Mesothelial cell of epicardium (in vitro differentiated cells): Measurements from ENCODE around the gene GTF3C5. TPM values are rescaled to one million over a fixed set of nuclear protein-coding genes. Genes with fewer than 3 reads are reported as not detected.

Experiments used
- DNase-seq, 2 experiments: peaks; one replicate each; pipeline ENCODE4 v3.0.0; 2021; ENCODE audit warnings: low spot score in 2 of 2; ENCODE audit not compliant: unreplicated experiment in 2 of 2
- H3K27ac Mint-ChIP-seq: 2 replicates; pipeline ENCODE4 v1.8.0; 2021; ENCODE audit warnings: mixed read lengths
- H3K27me3 Mint-ChIP-seq: 2 replicates; pipeline ENCODE4 v1.8.0; 2021; ENCODE audit warnings: low read depth, mixed read lengths
- H3K36me3 Mint-ChIP-seq: 2 replicates; pipeline ENCODE4 v1.8.0; 2021; ENCODE audit warnings: mixed read lengths
- H3K4me1 Mint-ChIP-seq: 2 replicates; pipeline ENCODE4 v1.8.0; 2021; ENCODE audit warnings: mixed read lengths
- H3K4me3 Mint-ChIP-seq: 2 replicates; pipeline ENCODE4 v1.8.0; 2021; ENCODE audit warnings: mild to moderate bottlenecking, moderate library complexity, mixed read lengths
- H3K9me3 Mint-ChIP-seq: 2 replicates; pipeline ENCODE4 v1.8.0; 2021; ENCODE audit warnings: mixed read lengths
- total RNA-seq: library from RNA; stranded (reverse); gene quantifications from 3 replicates; pipeline ENCODE4 v1.2.1, GENCODE V29; 2021
- TF ChIP-seq, protein P1 (sequence below): fragments of 200-600 bp; sonication (generic); IDR thresholded peaks from one replicate; pipeline ENCODE4 v1.5.0; 2021; ENCODE audit warnings: antibody characterized with exemption; ENCODE audit not compliant: unreplicated experiment

Gene GTF3C5
- total RNA-seq, 1 donor from 2014 or later, result 80.0 TPM

DNA sequence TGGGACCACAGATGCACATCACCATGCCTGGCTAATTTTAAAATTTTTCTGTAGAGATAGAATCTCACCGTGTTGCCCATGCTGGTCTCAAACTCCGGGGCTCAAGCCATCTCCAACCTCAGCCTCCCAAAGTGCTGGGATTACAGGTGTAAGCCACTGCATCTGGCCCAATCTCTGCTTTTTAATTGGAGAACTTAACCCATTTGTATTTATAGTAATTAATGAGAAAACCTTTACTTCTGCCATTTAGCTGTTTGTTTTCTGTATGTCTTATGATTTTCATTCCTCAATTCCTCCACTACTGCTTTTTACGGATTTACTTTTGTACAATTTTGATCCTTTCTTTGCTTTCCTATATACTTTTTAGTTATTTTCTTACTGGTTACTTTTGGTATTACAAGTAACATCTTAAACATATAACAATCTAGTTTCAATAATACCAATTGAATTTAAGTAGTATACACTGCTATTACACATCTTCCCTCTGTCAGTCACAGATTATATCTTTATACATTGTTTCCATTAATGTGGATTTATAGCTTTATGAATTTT lies 64.1 kb downstream of the GTF3C5 start:
- H3K4me1 Mint-ChIP-seq, result no peaks in the 10 kb centered on the region

DNA sequence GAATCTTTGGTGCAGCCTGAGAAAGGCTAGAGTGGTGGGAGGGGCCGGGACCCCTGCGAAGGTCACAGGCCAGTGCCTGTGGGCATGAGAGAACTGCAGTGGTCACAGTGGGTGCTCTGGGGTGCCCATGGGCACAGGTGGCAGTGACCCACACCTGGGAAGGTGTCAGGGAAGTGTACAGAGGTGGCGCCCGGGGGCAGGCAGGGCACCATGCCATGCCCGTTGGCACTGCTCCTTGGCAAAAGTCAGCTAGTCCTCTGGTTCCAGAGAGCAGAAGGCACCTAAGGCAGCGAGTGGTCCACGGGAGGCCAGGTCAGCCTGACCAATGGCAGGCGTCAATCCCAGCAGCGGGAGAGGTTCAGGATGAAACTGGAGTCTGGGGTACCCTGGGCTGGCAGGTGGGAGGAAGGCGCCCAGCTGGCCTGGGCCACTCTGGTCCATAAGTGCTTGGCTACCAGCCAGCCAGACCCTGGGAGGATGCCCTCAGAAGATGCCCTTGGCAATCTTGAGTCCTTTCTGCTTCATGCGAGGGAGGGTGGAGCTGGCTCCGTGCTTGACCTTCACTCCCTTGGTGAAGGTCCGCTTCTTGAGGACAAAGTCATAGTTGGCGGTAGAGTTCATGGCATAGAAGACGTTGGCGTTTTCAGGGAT lies 67.4 kb downstream of the GTF3C5 start:
- no peaks in the 10 kb centered on the region for H3K4me1 Mint-ChIP-seq

More for the DNA sequence above, 64.1 kb downstream of the GTF3C5 start:
- Mint-ChIP-seq H3K27me3 (no peaks in the 10 kb centered on the region), H3K36me3 (peaks cover 58% of the 10 kb centered on the region), H3K27ac (no peak overlapping the region), H3K9me3 (peaks cover 30% of the 10 kb centered on the region), H3K4me3 (no peak overlapping the region)
- no peak for DNase-seq
- TF ChIP-seq, protein P1, sequence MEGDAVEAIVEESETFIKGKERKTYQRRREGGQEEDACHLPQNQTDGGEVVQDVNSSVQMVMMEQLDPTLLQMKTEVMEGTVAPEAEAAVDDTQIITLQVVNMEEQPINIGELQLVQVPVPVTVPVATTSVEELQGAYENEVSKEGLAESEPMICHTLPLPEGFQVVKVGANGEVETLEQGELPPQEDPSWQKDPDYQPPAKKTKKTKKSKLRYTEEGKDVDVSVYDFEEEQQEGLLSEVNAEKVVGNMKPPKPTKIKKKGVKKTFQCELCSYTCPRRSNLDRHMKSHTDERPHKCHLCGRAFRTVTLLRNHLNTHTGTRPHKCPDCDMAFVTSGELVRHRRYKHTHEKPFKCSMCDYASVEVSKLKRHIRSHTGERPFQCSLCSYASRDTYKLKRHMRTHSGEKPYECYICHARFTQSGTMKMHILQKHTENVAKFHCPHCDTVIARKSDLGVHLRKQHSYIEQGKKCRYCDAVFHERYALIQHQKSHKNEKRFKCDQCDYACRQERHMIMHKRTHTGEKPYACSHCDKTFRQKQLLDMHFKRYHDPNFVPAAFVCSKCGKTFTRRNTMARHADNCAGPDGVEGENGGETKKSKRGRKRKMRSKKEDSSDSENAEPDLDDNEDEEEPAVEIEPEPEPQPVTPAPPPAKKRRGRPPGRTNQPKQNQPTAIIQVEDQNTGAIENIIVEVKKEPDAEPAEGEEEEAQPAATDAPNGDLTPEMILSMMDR, result peak; percentile 68

DNA sequence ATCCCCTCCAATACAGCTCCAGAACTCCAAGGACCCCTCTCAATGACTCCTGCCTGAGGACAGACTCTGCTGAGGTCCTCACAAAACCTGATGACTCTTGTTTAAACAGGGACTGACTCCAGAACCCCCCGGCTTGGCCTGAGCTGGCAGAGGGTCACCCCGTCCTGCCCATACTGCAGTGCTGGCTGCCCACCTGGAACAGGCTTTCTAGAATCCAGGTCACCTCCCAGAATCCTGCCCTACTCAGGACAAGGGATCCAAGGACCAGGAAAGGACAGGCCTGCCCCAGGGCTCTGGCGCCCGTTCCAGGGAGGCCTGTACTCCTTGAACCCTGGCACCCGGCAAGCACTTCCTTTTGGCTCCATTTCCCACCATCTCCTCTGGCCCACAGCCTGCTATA lies 68.1 kb downstream of the GTF3C5 start:
- H3K36me3 Mint-ChIP-seq, result peaks cover 65% of the 10 kb centered on the region

More for the DNA sequence above, 67.4 kb downstream of the GTF3C5 start:
- Mint-ChIP-seq H3K27ac (no peak overlapping the region), H3K9me3 (peaks cover 24% of the 10 kb centered on the region), H3K27me3 (no peaks in the 10 kb centered on the region), H3K4me3 (no peak overlapping the region), H3K36me3 (peaks cover 69% of the 10 kb centered on the region)
- no peak for DNase-seq
- TF ChIP-seq, protein P1, result no peak

DNA sequence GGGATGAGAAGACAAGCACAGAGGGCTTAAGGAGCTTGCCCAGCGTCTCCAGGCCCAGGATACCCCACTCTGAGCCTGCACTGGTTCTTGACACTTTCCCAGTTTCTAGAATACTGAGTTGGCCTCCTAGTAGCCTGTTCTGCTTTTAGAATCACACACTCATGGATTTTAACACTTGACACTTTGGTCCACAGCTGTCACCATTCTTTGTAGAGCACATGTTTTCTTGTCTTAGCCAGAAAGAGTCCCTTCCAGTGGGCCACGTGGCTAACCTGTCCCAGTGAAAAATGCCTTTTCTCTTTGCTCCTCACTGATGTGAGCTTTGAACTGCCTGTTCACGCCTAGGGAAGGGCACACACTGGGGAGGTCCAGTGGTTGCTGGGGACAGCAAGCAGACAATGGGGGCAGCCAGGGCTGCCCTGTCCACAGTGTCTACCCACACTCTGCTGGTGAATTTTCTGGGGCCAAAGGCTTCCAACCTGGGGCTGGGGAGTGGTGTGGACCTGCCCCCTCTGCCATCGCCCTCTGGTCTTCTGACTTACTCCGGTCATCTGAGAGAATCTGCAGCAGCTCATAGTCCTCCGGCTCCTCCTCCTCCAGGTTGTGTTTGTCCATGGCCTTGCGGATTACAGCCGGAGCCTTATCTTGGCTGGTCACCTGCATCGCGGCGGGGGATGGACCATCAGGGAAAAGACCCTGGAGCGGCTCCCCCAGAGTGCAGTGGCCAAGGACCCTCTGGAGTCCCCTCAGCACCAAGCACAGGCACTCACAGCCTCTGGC lies 69.1 kb downstream of the GTF3C5 start:
- Mint-ChIP-seq H3K4me3 (no peak overlapping the region), H3K9me3 (peaks cover 17% of the 10 kb centered on the region), H3K27ac (no peak overlapping the region), H3K4me1 (no peaks in the 10 kb centered on the region), H3K36me3 (peaks cover 62% of the 10 kb centered on the region), H3K27me3 (no peaks in the 10 kb centered on the region)
- no peak for DNase-seq
- TF ChIP-seq, protein P1, result no peak

More for the DNA sequence above, 68.1 kb downstream of the GTF3C5 start:
- Mint-ChIP-seq H3K27ac (no peak overlapping the region), H3K4me1 (no peaks in the 10 kb centered on the region), H3K27me3 (no peaks in the 10 kb centered on the region), H3K4me3 (no peak overlapping the region), H3K9me3 (peaks cover 20% of the 10 kb centered on the region)
- TF ChIP-seq, protein P1, result no peak
- no peak for DNase-seq

DNA sequence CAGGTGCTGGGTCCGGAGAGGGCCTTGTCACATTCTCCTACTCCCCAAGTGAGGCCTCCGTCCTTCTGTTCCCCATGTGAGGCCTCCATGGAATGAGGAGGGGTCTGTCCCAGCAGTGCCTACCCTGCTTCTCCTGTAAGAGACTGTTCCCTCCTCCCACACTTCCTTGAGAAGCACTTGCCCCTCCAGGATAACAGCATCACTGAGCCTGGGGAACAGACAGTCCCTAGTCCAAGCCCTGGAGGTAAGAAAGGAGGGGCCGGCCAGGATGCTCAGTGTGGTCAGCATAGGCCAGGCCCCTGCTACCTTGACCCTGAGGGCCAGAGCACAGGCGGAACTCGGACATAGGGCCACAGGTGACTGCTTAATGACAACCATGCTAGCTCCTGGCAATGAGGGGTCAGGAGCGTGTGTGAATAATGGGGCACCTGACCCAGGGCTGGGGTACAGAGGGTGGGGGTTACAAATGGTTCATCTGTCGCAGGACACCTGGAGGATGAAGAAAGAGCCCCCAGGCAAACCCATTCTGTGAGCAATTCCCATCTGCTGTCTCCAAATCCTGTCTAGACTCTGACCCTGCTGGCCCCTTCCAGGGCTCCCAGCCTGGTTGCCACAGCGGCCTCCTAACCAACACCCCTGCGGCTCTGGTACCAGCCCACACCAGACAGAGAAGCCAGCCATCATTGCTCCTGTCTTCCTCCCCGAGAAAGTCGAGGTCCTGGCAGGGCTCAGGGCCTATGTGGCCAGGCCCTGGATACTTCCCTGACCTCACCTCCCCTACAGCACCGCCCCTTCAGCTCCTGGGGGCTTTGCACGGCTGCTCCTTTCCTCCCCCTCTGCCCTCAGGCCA lies 69.9 kb downstream of the GTF3C5 start:
- DNase-seq, result no peak
- Mint-ChIP-seq H3K27me3 (no peaks in the 10 kb centered on the region), H3K4me1 (no peaks in the 10 kb centered on the region), H3K27ac (no peak overlapping the region), H3K9me3 (peaks cover 12% of the 10 kb centered on the region), H3K36me3 (peaks cover 55% of the 10 kb centered on the region), H3K4me3 (no peak overlapping the region)
- TF ChIP-seq, protein P1, result no peak
